HEK293 (cell line): ENCODE results near the gene ADAMTS12.

Source experiments
- BCL11B ChIP-seq: fragments of 450-650 bp; formaldehyde crosslinking; IDR thresholded peaks from 2 replicates; pipeline ENCODE4 v1.5.1; 2016; ENCODE audit warnings: low read depth, missing biosample characterization, missing genetic modification characterization
- CTCF ChIP-seq: fragments of 450-650 bp; formaldehyde crosslinking; IDR thresholded peaks from 2 replicates; pipeline ENCODE4 v1.5.1; 2016; ENCODE audit warnings: missing biosample characterization, missing genetic modification characterization
- RBAK ChIP-seq: fragments of 450-650 bp; formaldehyde crosslinking; IDR thresholded peaks from 2 replicates; pipeline ENCODE4 v1.5.1; 2016; ENCODE audit warnings: missing biosample characterization, missing genetic modification characterization
- ZBTB49 ChIP-seq: fragments of 450-650 bp; formaldehyde crosslinking; IDR thresholded peaks from 2 replicates; pipeline ENCODE4 v1.5.1; 2016; ENCODE audit warnings: missing biosample characterization, missing genetic modification characterization, low read depth
- ZBTB7A ChIP-seq: fragments of 450-650 bp; formaldehyde crosslinking; IDR thresholded peaks from 2 replicates; pipeline ENCODE4 v1.5.1; 2016; ENCODE audit warnings: low read depth, missing biosample characterization, missing genetic modification characterization
- ZNF175 ChIP-seq: fragments of 450-650 bp; formaldehyde crosslinking; IDR thresholded peaks from 2 replicates; pipeline ENCODE4 v1.5.1; 2016; ENCODE audit warnings: missing biosample characterization, missing genetic modification characterization
- ZNF292 ChIP-seq: fragments of 450-650 bp; formaldehyde crosslinking; IDR thresholded peaks from 2 replicates; pipeline ENCODE4 v1.5.1; 2016; ENCODE audit warnings: low read depth, missing biosample characterization, missing genetic modification characterization, borderline replicate concordance
- ZNF335 ChIP-seq: fragments of 450-650 bp; formaldehyde crosslinking; conservative IDR thresholded peaks from 2 replicates; pipeline ENCODE4 v1.5.1; 2016; ENCODE audit warnings: missing biosample characterization, missing genetic modification characterization
- ZNF626 ChIP-seq: fragments of 450-650 bp; sonication (Bioruptor Pico); formaldehyde crosslinking; IDR thresholded peaks from 2 replicates; pipeline ENCODE4 v1.5.1; 2018; ENCODE audit warnings: missing biosample characterization, missing genetic modification characterization, inconsistent platforms

- TF ChIP-seq ZNF175 (no peak), CTCF (tag by site-specific recombination) (no peak), ZNF626 (tag by site-specific recombination) (no peak), ZBTB7A (no peak), BCL11B (no peak), ZNF335 (tag by site-specific recombination) (no peak), RBAK (tag by site-specific recombination) (no peak), ZBTB49 (no peak), ZNF292 (tag by site-specific recombination) (no peak)
Observed at GRCh38 chr5:33928283-33928682, 36.5 kb upstream of the ADAMTS12 start.
